Measurements from ENCODE around the gene LAMA2.
"Not testable (repeated sequence)": the region's sequence is repeated elsewhere in the genome, so short reads cannot be mapped to it uniquely, and the experiment has no call there.

The LAMA2 gene

DNA sequence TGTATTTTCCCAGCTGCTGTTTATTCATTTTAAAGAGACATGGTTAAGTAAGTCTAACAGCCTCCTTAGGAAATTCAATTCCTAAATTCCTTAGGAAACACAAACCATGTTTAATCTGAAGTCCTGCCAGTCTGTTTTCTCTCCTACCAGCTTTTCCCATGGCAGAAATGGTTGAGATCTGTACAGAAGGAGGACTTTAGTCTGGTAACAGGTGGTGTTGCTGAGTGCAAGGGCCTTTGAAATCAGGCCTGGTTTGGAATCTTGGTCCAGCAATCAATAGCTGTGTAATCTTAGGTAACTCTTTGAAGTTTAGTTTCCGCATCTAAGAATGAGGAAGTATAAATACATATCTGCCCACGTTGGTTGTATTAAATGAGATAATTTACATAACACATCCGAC, 232.5 kb downstream of the LAMA2 start:
- DNase-seq (ENCODE audit: low read depth in 2 of 2): no peak

DNA sequence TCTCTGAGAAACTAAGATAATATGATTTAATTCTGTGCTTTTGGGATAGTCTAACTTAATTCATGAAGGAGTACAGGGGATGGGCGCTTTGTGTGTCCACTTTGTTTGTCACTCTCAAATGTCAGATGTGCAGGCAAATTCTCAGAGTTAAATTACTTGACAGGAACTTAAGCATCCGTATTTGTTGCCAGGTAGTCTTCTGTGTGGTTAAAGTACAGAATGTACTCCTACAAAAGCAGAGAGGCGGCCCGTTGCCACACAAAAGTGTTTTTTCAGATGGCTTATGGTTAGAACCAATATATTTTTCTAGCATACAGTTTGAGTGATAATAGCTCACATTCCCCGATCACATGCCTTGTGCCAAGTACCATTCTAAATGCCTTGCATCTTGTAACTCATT, 234.4 kb downstream of the LAMA2 start:
- no peak for DNase-seq (ENCODE audit: low read depth in 2 of 2)

DNA sequence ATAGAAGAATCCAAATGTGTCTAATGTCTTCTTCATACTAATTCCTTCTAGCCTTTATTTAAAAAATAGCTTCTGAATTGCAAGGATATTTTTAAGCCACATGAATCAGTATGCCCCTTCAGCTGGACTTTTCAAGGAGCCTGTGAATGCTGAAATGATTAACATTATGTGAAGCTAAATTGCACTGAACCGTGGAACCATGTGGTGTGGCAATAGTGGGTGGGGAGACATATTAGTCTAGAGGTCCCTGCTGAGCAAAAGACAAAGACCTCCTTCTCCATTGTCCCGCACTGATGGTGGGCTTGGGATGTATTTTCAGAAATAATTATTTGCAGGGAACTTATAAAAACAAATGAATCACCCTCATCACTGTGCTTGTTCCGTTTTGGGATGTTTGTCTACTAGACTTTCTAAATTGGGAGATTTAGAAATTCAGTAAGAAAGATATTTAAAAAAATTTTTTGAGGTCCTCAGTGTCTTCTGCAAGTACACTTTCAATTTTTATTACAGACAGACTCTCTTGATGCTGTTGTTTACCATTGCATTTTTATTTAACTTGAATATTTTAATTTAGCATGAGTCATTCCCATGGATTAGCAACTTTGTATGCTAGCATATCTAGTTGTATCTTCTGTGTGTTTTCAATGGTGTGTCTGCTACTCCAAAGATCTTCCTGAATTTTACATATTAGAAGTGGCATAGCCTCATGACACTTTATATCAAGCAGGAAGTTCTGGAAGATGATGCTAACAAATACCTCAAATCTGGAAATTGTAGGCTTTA, 238.1 kb downstream of the LAMA2 start:
- no peak for DNase-seq (ENCODE audit: low read depth in 2 of 2)

DNA sequence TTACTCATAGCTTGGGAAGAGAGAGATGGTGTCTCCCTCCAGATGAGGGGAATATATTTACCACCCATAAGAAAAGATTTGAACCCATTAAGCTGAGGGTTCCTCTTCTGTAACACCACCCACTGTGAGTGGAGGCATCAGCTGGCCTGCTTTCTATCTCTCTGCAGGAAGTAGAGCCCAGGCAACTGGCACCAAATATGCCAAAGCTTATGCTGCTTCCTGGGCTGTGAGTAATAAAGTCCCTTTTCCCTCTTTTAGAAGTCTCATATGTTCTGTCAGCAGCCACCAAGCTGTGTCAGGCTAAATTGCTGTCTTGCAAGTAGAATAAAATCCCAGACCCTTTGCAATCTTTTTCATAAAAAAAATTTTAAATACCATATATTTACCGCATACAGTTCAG, 241.4 kb downstream of the LAMA2 start:
- no peak for DNase-seq (ENCODE audit: low read depth in 2 of 2)

DNA sequence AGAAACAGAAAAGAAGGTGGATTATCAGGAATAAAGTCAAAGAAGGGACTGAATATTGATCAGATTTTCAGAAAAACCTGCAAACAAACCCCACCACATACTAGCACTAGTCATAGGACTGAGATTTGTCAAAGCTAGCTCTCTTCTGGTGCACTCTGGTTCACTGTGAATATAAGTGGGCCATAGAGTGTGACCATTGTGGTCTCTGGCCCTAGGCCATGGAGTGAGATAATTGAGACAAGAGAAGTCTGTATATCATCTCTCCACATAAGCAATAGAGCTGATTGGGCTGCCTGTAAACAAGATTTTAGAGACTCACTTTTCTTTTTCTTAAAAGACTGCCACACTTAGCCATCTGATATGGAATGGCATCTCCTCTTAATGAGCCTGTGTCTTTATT, 247.2 kb downstream of the LAMA2 start:
- no peak for DNase-seq (ENCODE audit: low read depth in 2 of 2)

DNA sequence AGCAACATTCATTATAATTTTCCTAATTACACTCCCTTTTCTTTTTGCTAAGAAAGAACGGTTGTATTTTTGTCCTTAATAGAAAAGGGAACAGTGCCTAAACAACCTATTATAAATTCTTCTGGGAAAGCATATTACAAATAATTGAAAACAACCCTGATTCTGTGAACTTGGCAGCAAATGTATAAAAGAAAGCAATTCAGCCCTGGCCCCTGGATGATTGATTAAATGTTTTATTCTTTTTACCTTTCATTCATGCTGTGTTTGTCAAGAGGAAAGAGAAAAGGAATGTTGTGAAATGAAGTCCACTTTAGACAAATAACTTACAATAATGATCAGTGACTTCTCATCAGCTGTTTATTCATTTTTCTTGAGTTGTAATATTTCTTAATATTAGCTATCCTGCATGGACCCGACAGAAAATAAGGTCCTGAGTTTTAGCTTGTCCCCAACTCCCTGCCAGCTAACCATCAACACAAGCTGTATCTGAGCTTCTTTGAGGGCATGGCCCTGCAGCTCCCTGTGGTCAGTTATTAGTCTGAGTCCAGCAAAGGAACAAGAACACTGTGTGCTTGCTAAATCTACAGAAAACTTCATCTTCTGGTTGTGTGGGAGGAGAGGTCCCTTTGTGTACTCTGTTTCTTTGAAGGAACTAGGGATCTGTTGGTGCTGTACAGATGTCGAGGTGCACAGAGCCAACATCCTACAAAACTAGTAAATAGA, 248.2 kb downstream of the LAMA2 start:
- no peak for DNase-seq (ENCODE audit: low read depth in 2 of 2)

DNA sequence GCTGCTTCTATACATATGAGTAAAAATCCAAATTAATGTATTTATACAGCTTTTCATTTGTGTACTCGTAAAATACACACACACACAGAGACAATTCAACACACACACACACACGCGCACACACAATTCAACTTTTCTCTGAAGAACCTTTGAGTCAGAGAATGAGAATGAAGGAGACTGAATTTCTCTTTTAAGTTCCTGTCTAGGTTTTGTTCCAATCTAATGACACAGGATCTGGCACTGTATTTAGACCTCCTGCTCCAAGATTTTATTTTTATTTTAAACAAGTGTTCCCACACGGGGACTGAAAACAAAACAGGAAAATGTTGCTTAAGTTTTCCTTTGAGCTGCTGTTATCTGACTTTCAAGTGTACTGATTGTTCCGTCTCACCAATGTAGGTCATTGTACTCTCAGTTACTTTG, 250.8 kb downstream of the LAMA2 start:
- DNase-seq (ENCODE audit: low read depth in 2 of 2): no peak

DNA sequence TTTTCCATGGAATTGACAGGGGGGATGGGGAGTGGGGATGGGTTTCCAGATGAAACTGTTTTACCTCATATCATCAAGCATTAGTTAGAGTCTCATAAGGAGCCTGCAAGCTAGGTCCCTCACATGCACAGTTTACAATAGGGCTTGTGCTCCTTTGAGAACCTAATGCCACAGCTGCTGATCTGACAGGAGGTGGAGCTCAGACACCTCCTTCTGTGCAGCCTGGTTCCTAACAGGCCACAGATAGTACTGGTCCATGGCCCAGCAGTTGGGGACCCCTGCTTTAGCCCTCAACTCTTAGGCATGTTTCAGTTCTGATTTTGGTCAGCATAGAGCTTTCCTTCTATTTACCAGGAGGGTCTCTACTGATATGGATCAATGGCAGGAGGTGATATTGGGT, 251.6 kb downstream of the LAMA2 start:
- DNase-seq (ENCODE audit: low read depth in 2 of 2): no peak

DNA sequence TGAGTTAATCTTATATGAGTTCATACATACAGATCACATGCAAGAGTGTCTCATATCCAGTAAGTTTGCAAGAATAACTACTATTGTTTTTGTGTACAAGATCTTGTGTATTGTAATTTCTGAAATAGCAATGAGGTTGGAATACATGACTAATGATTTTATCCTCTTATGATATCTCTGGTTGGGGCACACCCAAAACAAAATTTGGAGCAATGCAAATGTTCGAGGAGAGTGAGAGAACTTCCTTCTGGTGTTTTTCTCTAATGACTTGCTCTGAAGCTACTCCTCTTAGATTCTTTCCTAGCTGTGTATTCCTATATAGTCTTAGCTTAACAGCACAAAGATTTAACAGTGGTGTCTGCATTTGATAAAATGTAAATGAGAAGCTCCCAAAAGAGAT, 252.5 kb downstream of the LAMA2 start:
- DNase-seq (ENCODE audit: low read depth in 2 of 2): no peak

DNA sequence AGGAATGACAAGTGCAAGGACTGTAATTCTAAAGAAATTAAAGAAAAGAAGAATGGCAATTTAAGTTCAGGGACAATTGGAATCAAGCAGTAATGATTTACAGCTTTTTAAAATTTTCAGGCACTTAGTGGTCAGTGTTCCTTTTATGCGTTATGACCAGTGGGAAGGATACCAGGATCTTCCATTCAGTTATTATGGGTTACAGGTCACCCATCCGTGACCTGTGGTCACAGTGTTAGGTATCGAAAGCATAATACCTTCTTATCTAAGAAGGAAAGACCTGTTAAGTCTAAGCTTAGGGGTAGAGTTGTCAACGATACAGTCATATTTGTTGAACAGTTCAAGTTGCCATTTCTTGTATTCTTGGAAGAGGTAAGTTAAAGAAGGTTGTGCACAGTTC, 253.8 kb downstream of the LAMA2 start:
- no peak for DNase-seq (ENCODE audit: low read depth in 2 of 2)

DNA sequence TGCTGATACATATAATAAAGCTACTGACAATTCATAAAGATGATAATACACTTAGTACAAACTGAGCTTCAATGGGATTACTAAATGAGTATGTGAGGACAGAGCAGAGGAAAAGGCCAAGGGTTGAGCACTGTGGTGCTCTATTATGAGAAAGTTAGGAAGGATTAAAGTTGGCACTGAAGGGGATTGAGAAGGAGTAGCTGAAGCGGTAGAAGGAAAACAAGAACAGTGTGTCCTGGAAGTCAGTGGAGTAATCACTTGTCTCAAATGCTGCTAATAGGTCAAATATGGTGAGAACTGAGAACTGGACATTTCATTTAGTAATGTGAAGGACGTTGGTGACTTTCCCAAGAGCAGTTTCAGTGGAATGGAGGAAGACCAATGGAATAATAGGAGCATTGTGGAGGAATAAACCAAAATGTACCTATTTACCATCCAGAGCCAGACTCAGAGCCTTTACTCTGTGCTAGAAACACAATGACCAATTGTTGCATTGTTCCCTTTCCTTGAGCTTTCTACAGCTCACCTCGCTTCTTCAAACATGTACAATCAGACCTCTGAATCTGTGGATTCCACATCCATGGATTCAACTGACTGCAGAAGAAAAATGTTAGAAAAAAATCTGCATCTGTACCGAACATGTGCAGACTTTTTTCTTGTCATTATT, 255.9 kb downstream of the LAMA2 start:
- no peak for DNase-seq (ENCODE audit: low read depth in 2 of 2)

DNA sequence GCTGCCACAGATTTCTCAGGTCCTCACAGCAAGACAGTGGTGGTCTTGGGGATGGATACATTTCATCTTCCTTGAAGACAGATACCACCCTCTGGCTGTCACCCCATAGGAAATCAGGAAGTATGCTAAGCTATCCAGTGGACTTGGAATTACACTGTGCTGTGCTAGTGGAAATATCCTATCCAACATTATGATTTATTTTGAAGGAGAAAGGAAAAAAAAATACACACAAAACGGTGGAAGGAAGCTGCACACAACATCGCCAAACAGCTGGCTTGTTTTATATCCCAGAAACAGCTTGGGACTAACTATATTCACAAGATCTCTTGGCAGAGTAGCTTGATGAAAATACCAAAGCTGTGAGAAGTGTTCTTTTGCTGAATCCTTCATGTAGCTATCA, 257.6 kb downstream of the LAMA2 start:
- DNase-seq (ENCODE audit: low read depth in 2 of 2): no peak

DNA sequence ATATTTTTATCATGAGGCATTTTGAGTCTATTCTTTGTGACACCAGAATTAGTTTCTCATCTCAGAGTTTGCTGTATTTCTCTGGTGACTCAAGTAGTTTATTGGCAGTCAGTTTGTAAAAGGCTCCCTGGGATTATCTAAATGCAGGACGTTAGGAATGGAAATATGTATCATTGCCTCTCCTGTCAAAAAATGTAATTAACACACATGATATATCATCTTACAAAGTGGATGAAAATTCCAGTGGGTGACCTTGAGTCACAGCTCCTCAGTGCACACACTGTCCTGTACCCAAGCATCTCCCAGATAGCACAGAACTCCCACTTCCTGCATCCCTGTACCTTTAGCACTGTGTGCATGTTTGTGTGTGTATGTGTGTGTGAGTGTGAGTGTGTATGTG, 258.6 kb downstream of the LAMA2 start:
- DNase-seq (ENCODE audit: low read depth in 2 of 2): no peak

DNA sequence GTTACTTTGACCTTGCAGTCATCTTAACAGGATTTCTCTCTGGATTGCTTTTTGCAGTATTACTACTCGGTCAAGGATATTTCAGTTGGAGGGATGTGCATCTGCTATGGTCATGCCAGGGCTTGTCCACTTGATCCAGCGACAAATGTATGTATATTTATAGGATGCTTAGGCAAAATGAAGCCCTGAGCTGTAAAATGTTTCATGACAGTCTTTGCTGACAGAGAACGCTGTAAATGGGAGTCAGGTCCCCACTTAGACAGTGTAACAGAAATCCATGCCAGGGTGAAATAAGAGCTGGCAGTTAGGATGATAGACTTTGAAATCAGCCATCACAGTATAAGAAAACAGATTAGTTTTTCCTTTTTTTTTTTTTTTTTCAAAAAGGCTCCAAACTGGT, 264.0 kb downstream of the LAMA2 start:
- no peak for DNase-seq (ENCODE audit: low read depth in 2 of 2)

DNA sequence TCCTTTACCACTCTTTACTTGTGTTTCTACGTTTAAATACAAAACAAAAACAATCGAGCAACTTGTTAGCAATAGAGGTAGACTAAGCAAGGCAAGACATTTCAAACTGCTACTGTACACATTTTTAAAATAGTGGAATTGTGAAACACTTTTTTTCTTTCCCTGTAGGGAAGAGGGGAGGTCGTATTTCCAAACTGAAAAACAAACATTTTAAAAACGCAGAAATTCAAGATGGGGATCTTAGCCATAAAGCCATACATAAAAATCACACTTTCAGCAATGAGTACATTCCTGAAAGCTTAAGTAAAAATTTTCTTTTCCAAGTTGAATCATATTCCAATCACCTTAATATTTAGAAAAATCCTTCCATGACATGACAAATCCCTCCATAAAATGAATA, 267.6 kb downstream of the LAMA2 start:
- DNase-seq (ENCODE audit: low read depth in 2 of 2): no peak

DNA sequence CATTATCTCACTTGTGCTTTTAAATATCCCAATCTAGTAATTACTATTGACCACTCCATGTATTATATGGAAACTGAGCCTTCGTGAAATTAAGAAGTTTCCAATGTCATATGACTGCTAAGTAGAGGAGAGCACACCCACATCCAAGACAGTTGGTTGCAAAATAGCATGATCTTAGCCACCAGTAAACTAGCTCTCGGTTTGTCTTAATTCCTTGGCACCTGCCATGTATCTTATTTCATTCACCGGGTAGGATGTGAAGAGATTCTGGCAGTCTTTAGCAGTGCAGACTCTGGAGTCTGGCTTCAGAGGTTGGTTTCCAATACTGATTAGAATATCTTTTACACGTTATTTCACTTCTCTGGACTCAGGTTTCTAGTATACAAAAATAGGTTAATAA, 270.3 kb downstream of the LAMA2 start:
- DNase-seq (ENCODE audit: low read depth in 2 of 2): no peak

DNA sequence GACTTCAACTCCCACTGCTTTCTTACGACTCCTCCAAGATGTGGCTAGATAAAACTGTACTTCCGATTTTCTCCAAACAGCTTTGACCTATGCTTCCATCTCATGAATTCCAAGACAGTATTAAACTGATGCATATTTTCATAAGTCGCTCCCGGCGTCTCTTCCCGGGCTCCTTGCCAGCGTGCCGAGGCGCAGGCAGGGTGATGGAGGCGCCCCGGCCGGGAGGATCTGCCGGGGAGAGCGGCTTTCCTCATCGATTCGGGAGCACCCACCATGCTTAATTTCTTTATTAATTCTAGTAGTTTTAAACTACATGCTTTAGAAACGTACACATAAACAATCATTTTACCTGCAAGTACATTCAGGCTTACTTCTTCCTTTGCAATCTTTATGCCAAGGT, 276.3 kb downstream of the LAMA2 start:
- DNase-seq (ENCODE audit: low read depth in 2 of 2): not testable (repeated sequence)

DNA sequence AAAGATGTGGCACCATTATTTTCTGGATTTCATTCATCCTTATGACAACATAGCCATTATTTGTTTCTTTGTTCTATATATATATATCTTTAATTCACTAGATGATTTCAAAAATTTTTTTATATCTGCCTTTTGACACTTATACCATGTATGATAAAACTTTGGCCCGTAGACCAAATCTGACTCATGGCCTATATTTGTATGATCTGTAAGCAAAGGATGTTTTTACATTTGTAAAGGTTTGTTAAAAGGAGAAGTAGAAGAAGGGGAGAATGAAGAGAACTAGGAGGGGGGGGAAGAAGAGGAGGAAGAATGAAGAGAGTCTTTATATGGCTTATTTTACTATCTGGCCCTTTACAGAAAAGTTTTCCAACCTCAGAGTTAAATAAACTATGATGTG, 279.7 kb downstream of the LAMA2 start:
- no peak for DNase-seq (ENCODE audit: low read depth in 2 of 2)

DNA sequence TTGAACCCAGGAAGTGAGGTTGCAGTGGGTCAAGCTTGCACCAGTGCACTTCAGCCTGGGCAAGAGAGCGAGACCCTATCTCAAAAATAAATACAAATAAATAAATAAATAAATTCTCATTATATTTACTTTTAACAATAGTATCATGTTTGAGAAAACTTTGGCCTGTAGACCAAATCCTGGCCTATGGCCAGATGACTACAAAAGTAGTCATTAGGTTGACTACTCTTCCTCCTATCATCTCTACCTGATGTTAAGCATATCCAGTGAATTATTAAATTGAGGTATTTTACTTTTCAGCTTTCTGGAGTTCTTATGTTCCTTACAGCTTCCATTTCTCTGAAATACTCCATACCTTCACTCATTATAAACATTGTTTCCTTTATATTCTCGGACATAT, 280.6 kb downstream of the LAMA2 start:
- no peak for DNase-seq (ENCODE audit: low read depth in 2 of 2)

DNA sequence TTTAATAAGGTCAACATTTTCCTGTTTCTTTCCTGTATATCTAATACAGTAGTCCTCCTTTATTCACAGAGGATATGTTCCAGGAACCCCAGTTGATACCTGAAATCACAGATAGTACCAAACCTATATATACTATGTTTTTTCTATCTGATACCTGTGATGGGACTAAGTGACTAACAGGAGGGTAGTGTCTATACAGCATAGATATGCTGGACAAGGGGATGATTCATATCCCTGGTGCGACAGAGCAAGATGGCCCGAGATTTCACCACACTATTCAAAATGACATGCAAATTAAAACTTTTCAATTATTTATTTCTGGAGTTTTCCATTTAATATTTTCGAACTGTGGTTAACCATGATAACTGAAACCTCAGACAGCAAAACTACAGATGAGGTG, 281.1 kb downstream of the LAMA2 start:
- DNase-seq (ENCODE audit: low read depth in 2 of 2): no peak

DNA sequence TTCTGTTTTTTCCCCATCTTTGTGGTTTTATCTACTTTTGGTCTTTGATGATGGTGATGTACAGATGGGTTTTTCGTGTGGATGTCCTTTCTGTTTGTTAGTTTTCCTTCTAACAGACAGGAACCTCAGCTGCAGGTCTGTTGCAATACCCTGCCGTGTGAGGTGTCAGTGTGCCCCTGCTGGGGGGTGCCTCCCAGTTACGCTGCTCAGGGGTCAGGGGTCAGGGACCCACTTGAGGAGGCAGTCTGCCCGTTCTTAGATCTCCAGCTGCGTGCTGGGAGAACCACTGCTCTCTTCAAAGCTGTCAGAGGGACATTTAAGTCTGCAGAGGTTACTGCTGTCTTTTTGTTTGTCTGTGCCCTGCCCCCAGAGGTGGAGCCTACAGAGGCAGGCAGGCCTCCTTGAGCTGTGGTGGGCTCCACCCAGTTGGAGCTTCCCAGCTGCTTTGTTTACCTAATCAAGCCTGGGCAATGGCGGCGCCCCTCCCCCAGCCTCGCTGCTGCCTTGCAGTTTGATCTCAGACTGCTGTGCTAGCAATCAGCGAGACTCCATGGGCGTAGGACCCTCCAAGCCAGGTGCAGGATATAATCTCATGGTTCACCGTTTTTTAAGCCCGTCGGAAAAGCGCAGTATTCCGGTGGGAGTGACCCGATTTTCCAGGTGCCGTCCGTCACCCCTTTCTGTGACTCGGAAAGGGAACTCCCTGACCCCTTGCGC, 289.5 kb downstream of the LAMA2 start:
- DNase-seq (ENCODE audit: low read depth in 2 of 2): not testable (repeated sequence)

DNA sequence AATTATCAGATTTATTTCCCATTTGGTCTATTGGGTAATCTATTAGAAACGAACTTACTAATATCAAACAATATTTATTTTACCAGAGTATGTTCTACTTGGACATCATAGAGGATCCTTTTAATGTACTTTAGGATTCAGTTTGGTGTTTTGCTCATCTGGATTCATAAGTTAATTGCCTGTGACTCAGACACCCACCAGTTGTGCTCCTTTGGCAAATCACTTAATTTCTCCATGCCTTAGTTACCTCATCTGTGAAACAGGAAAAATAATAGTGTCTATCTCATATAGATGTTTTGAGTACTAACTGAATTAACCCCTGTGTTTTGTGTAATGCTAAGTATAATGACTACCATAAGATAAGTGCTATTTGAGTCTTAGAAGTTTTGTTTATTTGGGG, 292.1 kb downstream of the LAMA2 start:
- no peak for DNase-seq (ENCODE audit: low read depth in 2 of 2)

Measured in stimulated activated CD8-positive, alpha-beta memory T cell treated with anti-CD3 and anti-CD28 coated beads, Interleukin-2, amount 100 ng/mL, for 48 hours (primary cell).